CD8-positive, alpha-beta memory T cell (primary cell): ENCODE data around the gene PDXDC1. TPM values are rescaled to one million over a fixed set of nuclear protein-coding genes. Genes with fewer than 3 reads are reported as not detected.
A peak's percentile ranks its signal among the peaks of the same experiment; 100 is the strongest.
"Not testable (repeated sequence)": the region's sequence is repeated elsewhere in the genome, so short reads cannot be mapped to it uniquely, and the experiment has no call there.

Source experiments
- CTCF ChIA-PET: fragments of 350-600 bp; sonication (Branson Sonifier 250); formaldehyde crosslinking; loops from one replicate; lab custom pipeline; 2021; ENCODE audit warnings: antibody characterized with exemption; lab: Charles Lee
- POLR2A ChIA-PET: fragments of 350-600 bp; sonication (Branson Sonifier 250); formaldehyde crosslinking; loops from one replicate; lab custom pipeline; 2021; ENCODE audit warnings: antibody characterized with exemption; lab: Charles Lee
- DNase-seq, 5 donors: peaks; one replicate each; pipeline versions ENCODE4 v3.0.0 to v3.0.0-alpha.2; 2020 to 2022; ENCODE audit warnings: mixed read lengths in 1 of 5
- H3K27ac ChIP-seq: one replicate; pipeline ENCODE4 v1.7.0; 2013; ENCODE audit warnings: low read depth, mild to moderate bottlenecking, low read length, moderate library complexity
- H3K27me3 ChIP-seq: 2 replicates; pipeline ENCODE4 v1.7.0; 2013; ENCODE audit warnings: low read length, mild to moderate bottlenecking; ENCODE audit not compliant: insufficient read depth, poor library complexity, severe bottlenecking
- H3K36me3 ChIP-seq: 2 replicates; pipeline ENCODE4 v1.7.0; 2013; ENCODE audit warnings: mild to moderate bottlenecking, low read length, moderate library complexity; ENCODE audit not compliant: insufficient read depth
- H3K4me1 ChIP-seq: 2 replicates; pipeline ENCODE4 v1.7.0; 2013; ENCODE audit warnings: mild to moderate bottlenecking, low read length, moderate library complexity; ENCODE audit not compliant: insufficient read depth
- H3K4me3 ChIP-seq: 2 replicates; pipeline ENCODE4 v1.7.0; 2013; ENCODE audit warnings: mild to moderate bottlenecking, low read length
- H3K9me3 ChIP-seq: 2 replicates; pipeline ENCODE4 v1.7.0; 2013; ENCODE audit warnings: mild to moderate bottlenecking, low read length
- H3K27ac Mint-ChIP-seq, 8 donors: one replicate each; pipeline ENCODE4 v1.8.0; 2020 to 2021; ENCODE audit warnings: mixed read lengths in 8 of 8, mild to moderate bottlenecking in 6 of 8, inconsistent platforms in 3 of 8, moderate library complexity in 3 of 8
- H3K27me3 Mint-ChIP-seq, 2 donors: one replicate each; pipeline ENCODE4 v1.8.0; 2020 to 2021; ENCODE audit warnings: mixed read lengths in 2 of 2, mild to moderate bottlenecking in 1 of 2, moderate library complexity in 1 of 2
- H3K36me3 Mint-ChIP-seq, 3 donors: one replicate each; pipeline ENCODE4 v1.8.0; 2020 to 2021; ENCODE audit warnings: mixed read lengths in 3 of 3, inconsistent platforms in 1 of 3, mild to moderate bottlenecking in 1 of 3
- H3K4me1 Mint-ChIP-seq, 3 donors: one replicate each; pipeline ENCODE4 v1.8.0; 2020 to 2021; ENCODE audit warnings: mixed read lengths in 3 of 3, inconsistent platforms in 1 of 3, mild to moderate bottlenecking in 1 of 3
- H3K4me3 Mint-ChIP-seq, 7 donors: one replicate each; pipeline ENCODE4 v1.8.0; 2020 to 2021; ENCODE audit warnings: mixed read lengths in 7 of 7, mild to moderate bottlenecking in 6 of 7, moderate library complexity in 4 of 7, inconsistent platforms in 2 of 7
- H3K9me3 Mint-ChIP-seq, 5 donors: one replicate each; pipeline ENCODE4 v1.8.0; 2020 to 2022; ENCODE audit warnings: mixed read lengths in 5 of 5, mild to moderate bottlenecking in 3 of 5, moderate library complexity in 2 of 5, inconsistent platforms in 1 of 5
- polyA plus RNA-seq: library from polyadenylated mRNA; unstranded; fragments of 300-500 nt; fragmentation: Illumina TruSeq; gene quantifications from one replicate; pipeline ENCODE4 v1.2.3, GENCODE V29; 2021
- total RNA-seq, 2 experiments: library from RNA; stranded (reverse); gene quantifications; one replicate each; pipeline ENCODE4 v1.2.3, GENCODE V29; 2021

Gene PDXDC1
- total and polyA plus RNA-seq, 3 experiments from 2014 or later, result 39.5 to 58.5 (median 55.5) TPM

DNA sequence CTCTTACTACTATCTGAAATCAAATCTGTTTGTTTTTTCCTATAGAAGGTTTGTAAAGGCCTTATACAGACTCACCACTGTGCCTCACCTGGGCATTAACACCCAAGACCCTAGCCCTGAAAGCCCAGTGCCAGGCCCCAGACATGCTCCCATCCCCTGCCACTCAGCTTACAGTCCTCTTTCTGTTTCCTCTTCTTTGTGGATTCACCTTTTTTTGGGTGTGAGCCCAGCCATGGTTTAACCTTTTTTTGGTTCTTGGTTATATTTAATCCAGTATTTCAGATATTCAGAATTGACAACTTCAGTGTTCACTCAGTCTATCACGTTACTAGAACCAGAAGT lies 50.0 kb downstream of the PDXDC1 start:
- Mint-ChIP-seq H3K4me1 (peaks cover 12 to 32% (median 19%) of the 10 kb centered on the region in 3 donors), H3K36me3 (peaks cover 0 to 84% (median 20%) of the 10 kb centered on the region in 3 donors), H3K27ac (peak overlapping the region in 6 of 8 donors; percentile 7 to 59 (median 31))
- H3K27me3 ChIP-seq, H3K27me3 Mint-ChIP-seq, POLR2A ChIA-PET, CTCF ChIA-PET, H3K4me3 ChIP-seq, H3K4me3 Mint-ChIP-seq, H3K9me3 Mint-ChIP-seq, H3K27ac ChIP-seq, H3K36me3 ChIP-seq, H3K4me1 ChIP-seq, DNase-seq, H3K9me3 ChIP-seq: not testable (repeated sequence)

DNA sequence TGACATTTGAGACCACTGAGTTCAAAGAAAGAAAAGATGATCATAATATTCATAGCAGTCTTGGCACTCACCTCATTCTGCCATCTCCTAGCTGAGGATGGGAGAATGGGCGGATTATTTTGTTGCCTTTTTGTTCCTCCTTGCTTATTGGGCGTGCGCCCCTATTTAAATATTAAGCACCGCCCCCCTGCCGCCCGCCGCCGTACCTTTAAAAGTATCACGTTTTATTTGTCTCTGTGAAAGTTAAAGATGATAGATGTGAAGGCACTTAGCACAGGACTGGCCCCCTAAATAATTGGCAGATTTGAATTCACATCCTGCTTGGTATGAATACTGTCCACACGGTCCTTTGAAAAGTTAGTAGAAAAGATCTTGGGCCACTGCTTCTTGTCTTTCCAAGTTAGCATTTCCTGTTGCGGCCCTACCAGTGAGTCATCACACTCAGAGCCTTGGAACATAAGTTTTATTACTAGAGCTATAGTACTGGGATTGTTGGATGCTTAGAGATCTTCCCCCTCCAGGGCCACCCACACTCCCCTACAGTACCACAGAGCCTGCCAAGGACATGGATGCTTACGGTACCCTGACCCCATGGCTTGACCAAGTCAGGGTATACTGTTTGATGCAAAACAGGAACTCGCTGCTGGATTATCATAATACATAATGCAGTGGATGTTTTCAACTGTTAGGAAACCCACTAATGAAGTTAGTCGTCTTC lies 50.6 kb downstream of the PDXDC1 start:
- not testable (repeated sequence) for H3K36me3 ChIP-seq

DNA sequence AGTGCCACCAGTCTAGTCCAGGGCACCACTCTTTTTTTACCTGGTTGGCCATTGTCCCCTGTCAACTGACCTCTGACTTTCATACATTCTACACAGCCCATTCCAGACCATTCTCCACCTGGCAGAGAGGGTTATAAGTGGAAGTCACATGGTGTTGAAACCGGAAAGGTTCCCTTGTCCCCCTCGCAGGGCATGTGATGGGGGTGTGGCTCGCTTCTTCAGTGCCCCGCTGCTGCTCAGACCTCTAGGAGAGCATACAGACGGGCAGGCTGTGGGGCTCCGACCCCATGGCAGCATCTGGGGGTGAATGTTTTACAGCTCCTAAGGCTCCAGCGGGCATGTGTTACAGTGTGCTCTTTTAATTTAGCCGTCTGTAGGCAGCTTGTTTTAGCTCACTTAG lies 52.2 kb downstream of the PDXDC1 start:
- DNase-seq, H3K27me3 Mint-ChIP-seq, H3K27me3 ChIP-seq, H3K9me3 ChIP-seq, H3K4me3 ChIP-seq, POLR2A ChIA-PET, H3K27ac ChIP-seq, H3K4me1 ChIP-seq, H3K4me3 Mint-ChIP-seq, CTCF ChIA-PET, H3K9me3 Mint-ChIP-seq: not testable (repeated sequence)
- peaks cover 5 to 87% (median 23%) of the 10 kb centered on the region in 3 donors for H3K36me3 Mint-ChIP-seq
- peak overlapping the region in 1 of 8 donors; percentile 77 for H3K27ac Mint-ChIP-seq
- peaks cover 14% of the 10 kb centered on the region for H3K36me3 ChIP-seq
- H3K4me1 Mint-ChIP-seq, result peaks cover 20 to 39% (median 25%) of the 10 kb centered on the region in 3 donors

More for the DNA sequence above, 50.6 kb downstream of the PDXDC1 start:
- POLR2A ChIA-PET, CTCF ChIA-PET, H3K27me3 ChIP-seq, DNase-seq, H3K27ac ChIP-seq, H3K9me3 ChIP-seq, H3K4me1 ChIP-seq, H3K4me3 Mint-ChIP-seq, H3K4me3 ChIP-seq, H3K27me3 Mint-ChIP-seq, H3K9me3 Mint-ChIP-seq: not testable (repeated sequence)
- H3K4me1 Mint-ChIP-seq, result peaks cover 12 to 32% (median 19%) of the 10 kb centered on the region in 3 donors
- H3K27ac Mint-ChIP-seq, result peak overlapping the region in 5 of 8 donors; percentile 7 to 80 (median 19)
- peaks cover 0 to 81% (median 20%) of the 10 kb centered on the region in 3 donors for H3K36me3 Mint-ChIP-seq

DNA sequence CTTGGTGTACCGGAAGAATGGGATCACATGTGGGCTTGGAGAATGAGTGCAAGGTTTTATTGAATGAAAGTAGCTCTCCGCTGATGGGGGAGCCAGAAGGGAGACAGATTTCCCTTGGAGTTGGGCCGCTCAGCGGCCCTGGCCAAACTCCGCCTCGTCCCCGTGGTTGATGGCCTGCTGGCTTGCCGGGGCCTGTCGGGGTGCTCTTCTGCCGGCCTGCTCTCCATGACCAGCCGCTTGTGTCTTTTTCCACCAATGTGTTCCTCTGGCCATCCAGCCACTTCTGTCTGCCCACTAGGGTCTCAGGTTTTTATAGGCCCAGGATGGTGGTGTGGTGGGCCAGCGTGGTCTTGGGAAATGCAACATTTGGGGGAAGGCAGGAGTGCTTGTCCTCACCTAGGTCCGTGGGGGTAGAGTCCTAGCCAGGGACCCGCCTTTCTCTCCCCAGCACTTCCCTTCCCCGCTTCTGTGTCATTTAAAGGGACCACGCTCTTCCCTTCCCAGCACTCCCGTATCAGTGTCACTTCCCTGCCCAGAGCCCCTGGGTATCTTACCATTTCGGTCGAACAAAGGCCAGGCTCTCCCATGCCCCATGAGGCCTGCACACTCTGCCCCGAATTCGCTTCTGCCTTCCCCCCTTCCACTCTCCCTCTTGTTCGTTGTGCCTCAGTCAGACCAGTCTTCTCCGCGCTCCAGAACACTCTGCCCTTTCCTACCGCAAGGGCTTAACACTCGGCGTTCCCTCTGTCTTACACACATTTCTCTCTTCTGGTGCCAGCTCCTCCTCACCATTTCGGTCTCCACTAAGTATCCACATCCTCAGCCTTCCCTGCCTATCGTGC lies 52.9 kb downstream of the PDXDC1 start:
- H3K27ac ChIP-seq, H3K4me1 ChIP-seq, H3K4me3 Mint-ChIP-seq, H3K9me3 ChIP-seq, H3K4me3 ChIP-seq, H3K27me3 ChIP-seq, H3K27me3 Mint-ChIP-seq, POLR2A ChIA-PET, DNase-seq, H3K9me3 Mint-ChIP-seq, CTCF ChIA-PET: not testable (repeated sequence)
- peaks cover 5 to 87% (median 25%) of the 10 kb centered on the region in 3 donors for H3K36me3 Mint-ChIP-seq
- H3K36me3 ChIP-seq, result peaks cover 21% of the 10 kb centered on the region
- H3K4me1 Mint-ChIP-seq, result peaks cover 22 to 37% (median 25%) of the 10 kb centered on the region in 3 donors
- H3K27ac Mint-ChIP-seq, result peak overlapping the region in 5 of 8 donors; percentile 12 to 56 (median 38)

DNA sequence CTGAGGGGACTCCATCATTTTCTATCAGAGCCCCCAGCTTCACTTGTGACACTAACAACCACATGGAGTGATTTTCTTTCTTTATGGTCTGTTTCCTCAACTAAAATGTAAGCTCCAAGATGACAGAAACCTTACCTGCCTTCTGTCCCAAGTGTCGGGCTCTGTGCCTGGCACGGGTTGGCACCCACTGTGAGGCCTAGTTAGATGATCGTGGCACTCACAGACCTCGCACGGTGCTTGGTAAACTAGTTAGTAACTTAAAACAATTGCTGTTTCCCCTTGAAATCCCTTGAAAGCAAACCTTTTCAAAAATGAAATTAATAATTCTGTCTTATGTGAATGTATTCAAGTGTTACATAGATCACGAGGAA lies 53.5 kb downstream of the PDXDC1 start:
- H3K4me3 Mint-ChIP-seq, CTCF ChIA-PET, H3K9me3 ChIP-seq, H3K4me1 ChIP-seq, H3K27me3 Mint-ChIP-seq, H3K4me3 ChIP-seq, POLR2A ChIA-PET, H3K9me3 Mint-ChIP-seq, H3K27me3 ChIP-seq, H3K27ac ChIP-seq, DNase-seq: not testable (repeated sequence)
- peak overlapping the region in 6 of 8 donors; percentile 12 to 60 (median 44) for H3K27ac Mint-ChIP-seq
- H3K36me3 ChIP-seq, result peaks cover 27% of the 10 kb centered on the region
- H3K4me1 Mint-ChIP-seq, result peaks cover 22 to 39% (median 25%) of the 10 kb centered on the region in 3 donors
- H3K36me3 Mint-ChIP-seq, result peaks cover 5 to 87% (median 28%) of the 10 kb centered on the region in 3 donors

DNA sequence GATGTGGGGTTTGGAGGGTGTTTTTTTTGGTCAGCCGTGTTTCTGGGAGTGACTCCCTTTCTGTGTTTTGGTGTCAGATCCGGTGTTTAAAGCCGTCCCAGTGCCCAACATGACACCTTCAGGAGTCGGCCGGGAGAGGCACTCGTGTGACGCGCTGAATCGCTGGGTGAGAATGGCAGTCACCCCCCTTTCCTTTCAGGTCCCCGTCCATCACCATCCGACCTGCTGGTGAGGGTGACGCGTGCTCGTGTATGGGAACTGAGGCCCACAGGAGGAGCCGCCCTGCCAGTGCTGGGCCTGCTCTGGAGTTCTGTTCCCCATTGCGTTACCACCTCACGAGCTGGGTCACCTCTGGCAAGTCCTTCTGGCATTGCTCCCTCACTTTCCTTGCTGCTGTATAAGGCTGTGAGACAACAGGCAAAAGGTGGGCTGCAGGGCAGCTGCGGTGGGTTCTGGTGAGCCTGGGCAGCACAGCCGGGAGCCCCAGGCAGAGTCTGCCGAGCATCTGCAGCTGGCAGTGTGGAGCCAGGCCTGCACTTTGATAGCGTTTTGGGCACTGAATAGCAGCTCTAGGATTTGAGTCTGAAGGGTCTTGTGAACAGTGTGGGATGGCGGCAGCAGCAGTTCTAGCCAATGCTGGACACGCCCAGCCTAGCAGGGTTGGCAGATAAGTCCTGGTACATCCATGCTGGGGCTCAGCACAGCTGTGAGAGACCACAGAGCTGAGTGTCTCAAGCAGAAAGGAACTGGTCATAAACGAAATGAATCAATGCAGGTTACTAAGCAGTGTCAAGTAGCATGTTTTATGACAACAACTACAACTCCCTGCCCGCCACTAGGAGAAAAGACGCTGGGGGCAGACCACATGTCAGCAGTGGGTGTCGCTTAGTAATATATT lies 54.2 kb downstream of the PDXDC1 start:
- H3K27ac ChIP-seq, H3K4me3 ChIP-seq, H3K4me1 ChIP-seq, H3K27me3 ChIP-seq, CTCF ChIA-PET, H3K9me3 Mint-ChIP-seq, POLR2A ChIA-PET, H3K4me3 Mint-ChIP-seq, DNase-seq, H3K9me3 ChIP-seq, H3K27me3 Mint-ChIP-seq: not testable (repeated sequence)
- H3K36me3 ChIP-seq, result peaks cover 34% of the 10 kb centered on the region
- Mint-ChIP-seq H3K27ac (peak overlapping the region in 6 of 8 donors; percentile 9 to 60 (median 25)), H3K4me1 (peaks cover 22 to 39% (median 25%) of the 10 kb centered on the region in 3 donors), H3K36me3 (peaks cover 5 to 87% (median 29%) of the 10 kb centered on the region in 3 donors)

DNA sequence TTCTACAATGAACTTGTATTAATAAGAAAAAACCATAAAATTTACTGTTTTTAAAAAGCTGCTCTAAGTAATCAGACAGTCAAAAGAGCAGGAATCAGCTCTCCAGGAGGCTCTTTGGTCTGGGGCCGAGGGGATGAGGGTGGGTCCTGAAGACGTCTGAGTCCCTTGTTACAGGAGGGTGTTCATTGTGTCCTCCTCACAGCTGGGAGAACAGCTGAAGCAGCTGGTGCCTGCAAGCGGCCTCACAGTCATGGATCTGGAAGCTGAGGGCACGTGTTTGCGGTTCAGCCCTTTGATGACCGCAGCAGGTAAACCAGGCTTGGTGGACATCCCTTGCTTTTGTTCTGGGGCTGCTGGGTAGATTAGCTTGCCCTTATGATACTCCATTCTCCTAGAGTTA lies 54.9 kb downstream of the PDXDC1 start:
- H3K36me3 ChIP-seq, result peaks cover 40% of the 10 kb centered on the region
- H3K4me3 ChIP-seq, result not testable (repeated sequence)
- H3K36me3 Mint-ChIP-seq, result peaks cover 5 to 87% (median 31%) of the 10 kb centered on the region in 3 donors

More for the DNA sequence above, 54.9 kb downstream of the PDXDC1 start:
- H3K27ac ChIP-seq, POLR2A ChIA-PET, H3K27me3 Mint-ChIP-seq, H3K4me3 Mint-ChIP-seq, H3K4me1 ChIP-seq, H3K9me3 Mint-ChIP-seq, DNase-seq, CTCF ChIA-PET, H3K27me3 ChIP-seq, H3K9me3 ChIP-seq, H3K27ac Mint-ChIP-seq: not testable (repeated sequence)
- peaks cover 22 to 36% (median 24%) of the 10 kb centered on the region in 3 donors for H3K4me1 Mint-ChIP-seq
